HepG2 (cell line): ENCODE measurements around the gene TSPAN12. TPM values are rescaled to one million over a fixed set of nuclear protein-coding genes. Genes with fewer than 3 reads are reported as not detected.

Source experiments
- ATAC-seq: fragments of 200-7000 bp; cut with Tn5 transposase; 3 replicates; pipeline ENCODE4 v1.9.1; 2020; ENCODE audit warnings: mild to moderate bottlenecking, moderate library complexity
- BruUV-seq: library from RNA; stranded (reverse); fragments of 400-500 nt; replicated peaks from 2 replicates; lab custom pipeline; 2021; lab: Mats Ljungman, UMichigan
- CTCF ChIA-PET: fragments of 300-600 bp; formaldehyde crosslinking; extraction: SDS; loops from one replicate; lab custom pipeline; 2021; ENCODE audit warnings: low total read pairs, inconsistent platforms, low intra/inter-chr PET ratio; lab: Yijun Ruan, JAX
- POLR2A ChIA-PET: fragments of 350-600 bp; sonication (Branson Sonifier 250); formaldehyde crosslinking; loops from one replicate; lab custom pipeline; 2020; ENCODE audit warnings: antibody characterized with exemption, inconsistent platforms; lab: Yijun Ruan, JAX
- DNase-seq: peaks from one replicate; pipeline ENCODE4 v3.0.0-alpha.2; 2015; ENCODE audit warnings: low spot score
- FAIRE-seq: peaks from 3 replicates; lab custom pipeline; 2011; peaks lifted over from hg19 to GRCh38; lab: Jason Lieb, UNC
- H2AFZ ChIP-seq: one replicate; pipeline ENCODE4 v1.6.1; 2011; ENCODE audit warnings: low read length, inconsistent platforms
- H3K27ac ChIP-seq: fragments of 300-600 bp; 3 replicates; pipeline ENCODE4 v1.8.0; 2011; ENCODE audit warnings: mixed run types, mild to moderate bottlenecking, mixed read lengths, low read length, inconsistent platforms; ENCODE audit not compliant: insufficient read depth; ENCODE audit errors: extremely low read length
- H3K27me3 ChIP-seq, 2 experiments: fragments of 200-600 bp in 1 of 2; 2 replicates in 1 of 2; 3 replicates in 1 of 2; pipeline versions ENCODE4 v1.6.0 to v1.8.0; 2011; ENCODE audit warnings: low read length in 2 of 2, mild to moderate bottlenecking in 2 of 2, moderate library complexity in 2 of 2, inconsistent platforms in 1 of 2; ENCODE audit not compliant: insufficient read depth in 2 of 2, control insufficient read depth in 1 of 2
- H3K36me3 ChIP-seq, 2 experiments: fragments of 200-600 bp in 1 of 2; replicated peaks in 1 of 2; 2 replicates in 1 of 2; 3 replicates in 1 of 2; pipeline versions ENCODE4 v1.5.1 to v1.8.0; 2011; ENCODE audit warnings: low read length in 2 of 2, inconsistent platforms in 1 of 2; ENCODE audit not compliant: insufficient read depth in 2 of 2, control insufficient read depth in 1 of 2
- H3K4me1 ChIP-seq: 2 replicates; pipeline ENCODE4 v1.5.1; 2012; ENCODE audit warnings: low read length, inconsistent platforms; ENCODE audit not compliant: insufficient read depth
- H3K4me2 ChIP-seq: 2 replicates; pipeline ENCODE4 v1.6.0; 2011; ENCODE audit warnings: low read depth, low read length, inconsistent platforms
- H3K4me3 ChIP-seq, 3 experiments: fragments of 200-600 bp in 1 of 3; sonication (generic), shearing (Covaris generic) in 1 of 3; replicated peaks in 1 of 3; 2 replicates each; pipeline ENCODE4 v1.5.1; 2011 to 2016; ENCODE audit warnings: low read length in 3 of 3, inconsistent platforms in 2 of 3, low read depth in 2 of 3, mild to moderate bottlenecking in 2 of 3, control low read depth in 1 of 3, mixed read lengths in 1 of 3; ENCODE audit not compliant: insufficient read depth in 1 of 3
- H3K79me2 ChIP-seq: one replicate; pipeline ENCODE4 v1.6.1; 2011; ENCODE audit warnings: low read length, inconsistent platforms; ENCODE audit not compliant: insufficient read depth
- H3K9ac ChIP-seq: 2 replicates; pipeline ENCODE4 v1.6.0; 2011; ENCODE audit warnings: mild to moderate bottlenecking, low read depth, low read length, inconsistent platforms; ENCODE audit not compliant: insufficient read depth
- H3K9me3 ChIP-seq: 2 replicates; pipeline ENCODE4 v1.5.1; 2012; ENCODE audit warnings: mild to moderate bottlenecking, low read length
- H4K20me1 ChIP-seq: 2 replicates; pipeline ENCODE4 v1.6.0; 2011; ENCODE audit warnings: inconsistent platforms, mild to moderate bottlenecking, low read length, moderate library complexity; ENCODE audit not compliant: insufficient read depth
- HOXA5 ChIP-seq: sonication (generic); formaldehyde crosslinking; IDR thresholded peaks from 2 replicates; pipeline ENCODE4 v1.4.0; 2020; ENCODE audit warnings: missing genetic modification reagents
- LBX2 ChIP-seq: sonication (generic); formaldehyde crosslinking; IDR thresholded peaks from 2 replicates; pipeline ENCODE4 v1.5.0; 2020; ENCODE audit warnings: missing genetic modification reagents, mild to moderate bottlenecking, borderline replicate concordance
- ZNF383 ChIP-seq: sonication (generic); formaldehyde crosslinking; IDR thresholded peaks from 2 replicates; pipeline ENCODE4 v1.4.0; 2020; ENCODE audit warnings: missing genetic modification reagents, mild to moderate bottlenecking, borderline replicate concordance
- ZNF512 ChIP-seq: sonication (generic); formaldehyde crosslinking; IDR thresholded peaks from 2 replicates; pipeline ENCODE4 v1.4.0; 2020; ENCODE audit warnings: mild to moderate bottlenecking, missing genetic modification reagents
- ZNF576 ChIP-seq: sonication (generic); formaldehyde crosslinking; IDR thresholded peaks from 2 replicates; pipeline ENCODE4 v1.4.0; 2020; ENCODE audit warnings: mild to moderate bottlenecking, missing genetic modification reagents
- ZNF619 ChIP-seq: sonication (generic); formaldehyde crosslinking; IDR thresholded peaks from 2 replicates; pipeline ENCODE4 v1.4.0; 2020; ENCODE audit warnings: mild to moderate bottlenecking, missing genetic modification reagents
- WGBS: methylation state at CpG from one replicate; pipeline ENCODE4 v1.1.6; 2017; ENCODE audit warnings: low lambda C conversion rate; 5-methylcytosine and 5-hydroxymethylcytosine counted together
- in situ Hi-C: cut with HindIII; loops from 2 replicates; pipeline ENCODE4 v1.10.0; 2017; ENCODE audit warnings: low pct_unique_long_range_greater_than_20kb; ENCODE audit not compliant: extremely low pct_ligation_motif_present
- intact Hi-C: fragments of 100-400 bp; cut with micrococcal nuclease; formaldehyde crosslinking; loops from one replicate; pipeline ENCODE4 v1.10.0; 2022; ENCODE audit not compliant: unreplicated experiment
- polyA plus RNA-seq, 8 experiments: library from polyadenylated mRNA; depleted of rRNA in 3 of 8; stranded (reverse) in 7 of 8; unstranded in 1 of 8; fragments of >200 nt; fragmentation: Illumina TruSeq in 4 of 8; extraction: Trizol in 4 of 8; gene quantifications; 2 replicates each; pipeline versions ENCODE4 v1.2.1 to v1.2.3, GENCODE V29; 2011 to 2016; ENCODE audit warnings: low read depth in 4 of 8, missing spikeins in 1 of 8, mixed read lengths in 1 of 8; ENCODE audit not compliant: insufficient read depth in 1 of 8
- total RNA-seq, 5 experiments: library from RNA; depleted of rRNA; stranded (reverse); fragments of >200 nt; fragmentation: Illumina TruSeq; extraction: Trizol; gene quantifications; 2 replicates each; pipeline ENCODE4 v1.2.3, GENCODE V29; 2016; ENCODE audit warnings: low read depth in 1 of 5

TSPAN12 gene
- total and polyA plus RNA-seq, 2 of the 13 experiments (the other 11 are each of a cell fraction or from before 2014, with no cell fraction given), result 0.48 to 0.95 TPM

DNA sequence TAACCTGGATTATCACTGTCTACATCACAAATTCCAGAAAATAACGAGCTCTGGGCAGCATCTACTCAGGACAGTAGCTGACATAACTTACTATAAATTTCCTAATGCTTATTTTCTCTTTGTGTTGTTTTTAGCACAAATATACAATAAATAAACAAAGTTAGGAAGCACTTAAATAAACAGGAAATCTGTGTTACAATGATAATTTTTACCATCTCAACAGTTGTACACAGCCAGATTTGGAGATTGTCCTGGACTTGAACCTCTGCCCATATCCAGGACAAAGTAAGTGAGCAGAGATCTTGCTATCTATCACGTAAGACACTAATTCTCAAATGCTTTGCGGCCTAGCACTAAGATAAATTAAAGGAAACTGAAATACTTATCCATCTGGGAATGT, 48.7 kb downstream of the TSPAN12 start:
- H3K36me3 ChIP-seq, result no peaks in the 10 kb centered on the region
- intact Hi-C loops, result no loop called here
- no peak overlapping the region for H3K27ac ChIP-seq
- no peak overlapping the region for H2AFZ ChIP-seq
- TF ChIP-seq HOXA5 (CRISPR knock-in tag) (no peak), ZNF383 (no peak)
- H3K4me1 ChIP-seq, result no peaks in the 10 kb centered on the region
- H3K4me2 ChIP-seq, result no peak overlapping the region
- no peaks in the 10 kb centered on the region for H4K20me1 ChIP-seq
- ATAC-seq (no peak), DNase-seq (no peak), FAIRE-seq (no peak)
- no TSS peak for BruUV-seq
- no peaks in the 10 kb centered on the region; a peak in 1 of 5 replicates for H3K27me3 ChIP-seq
- POLR2A ChIA-PET, result no interaction called here
- CTCF ChIA-PET, result no interaction called here
- H3K9ac ChIP-seq, result no peak overlapping the region
- no peaks in the 10 kb centered on the region for H3K79me2 ChIP-seq
- H3K9me3 ChIP-seq, result no peaks in the 10 kb centered on the region
- no peak overlapping the region for H3K4me3 ChIP-seq
- WGBS, result 32% methylated on average over 3 of the region's 3 CpGs
- in situ Hi-C loops, result loop anchor here (5.0 to 10.0 kb wide), 2 partner anchors 128 to 296 kb away; no protein-coding TSS in a partner anchor

- H3K9ac ChIP-seq, result no peak overlapping the region
- in situ Hi-C loops, result loop anchor here (5.0 to 10.0 kb wide), 2 partner anchors 130 to 297 kb away; no protein-coding TSS in a partner anchor
- no peak for ATAC-seq
- CTCF ChIA-PET, result interaction anchor here (2.2 kb wide), 1 partner anchor 300 kb away, joined by 12 read pairs; no protein-coding TSS in a partner anchor
- no peak for TF ChIP-seq ZNF512
- no peak for TF ChIP-seq ZNF576 (CRISPR knock-in tag)
- TF ChIP-seq ZNF619 (CRISPR knock-in tag), result no peak
- no peak for TF ChIP-seq LBX2
- TF ChIP-seq, all 625 proteins: peak for 0
- POLR2A ChIA-PET, result no interaction called here
- H3K79me2 ChIP-seq, result no peaks in the 10 kb centered on the region
- no peaks in the 10 kb centered on the region for H3K4me1 ChIP-seq
- H3K27me3 ChIP-seq, result no peaks in the 10 kb centered on the region
- no peaks in the 10 kb centered on the region for H4K20me1 ChIP-seq
- no peaks in the 10 kb centered on the region for H3K9me3 ChIP-seq
- H3K4me3 ChIP-seq, result no peak overlapping the region
- no TSS peak for BruUV-seq
- no peak overlapping the region for H3K27ac ChIP-seq
- no peak overlapping the region for H3K4me2 ChIP-seq
- intact Hi-C loops, result no loop called here
- WGBS, result 2% methylated on average over 2 of the region's 2 CpGs
- no peaks in the 10 kb centered on the region for H3K36me3 ChIP-seq
- no peak overlapping the region for H2AFZ ChIP-seq
- no peak for DNase-seq
- FAIRE-seq, result no peak
Observed at GRCh38 chr7:120807390-120807789, 50.6 kb downstream of the TSPAN12 start.
